Measurements from ENCODE around the gene ROR1. TPM values are rescaled to one million over a fixed set of nuclear protein-coding genes. Genes with fewer than 3 reads are reported as not detected.

ROR1 gene
- total and polyA plus RNA-seq, 2 donors (not counting 3 experiments of a cell fraction or from before 2014, with no cell fraction given) = 2.6 to 3.5 TPM

DNA sequence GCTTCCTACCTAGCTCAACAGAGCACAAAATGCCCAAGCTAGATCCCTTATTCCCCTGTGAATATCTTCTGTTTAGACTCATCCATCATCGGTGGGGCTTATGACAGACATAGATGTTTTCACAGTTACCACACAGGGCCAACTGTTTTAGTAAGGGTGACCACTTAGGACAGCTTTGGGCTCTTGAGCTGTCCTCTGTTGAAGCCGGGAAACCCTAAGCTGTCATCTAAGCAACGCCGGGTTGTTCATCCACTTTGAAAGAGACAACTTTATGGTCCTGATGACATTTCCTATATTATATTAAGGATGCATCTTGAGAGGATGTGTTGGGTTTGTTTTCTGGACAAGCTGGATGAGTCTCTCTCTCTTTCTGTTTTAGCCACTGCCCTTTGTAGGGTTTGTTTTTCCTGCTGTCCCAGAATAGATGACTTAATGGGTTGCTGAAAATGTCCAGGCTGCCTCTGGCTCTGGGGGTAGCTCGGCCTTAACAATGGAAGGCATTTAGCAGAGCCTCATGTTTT is 319.1 kb downstream of the ROR1 start:
- dilution Hi-C loops (cut with MboI; ENCODE audit: extremely low pct_ligation_motif_present, low sequenced_read_pairs) (no loop called here), intact Hi-C loops (cut with micrococcal nuclease) (no loop called here)
- no peak for FAIRE-seq

More for the DNA sequence above, 319.1 kb downstream of the ROR1 start:
- BruUV-seq (replicated peaks) = no TSS peak
- no peak overlapping the region for H3K27ac ChIP-seq (ENCODE audit: insufficient read depth, low read depth, low read length)
- no peaks in the 10 kb centered on the region for H3K36me3 ChIP-seq (ENCODE audit: control insufficient read depth in 2 of 2, extremely low read depth in 1 of 2, insufficient read depth in 2 of 2, low read length in 2 of 2)
- no peak overlapping the region for H3K4me3 ChIP-seq (replicated peaks in 1 of 3; ENCODE audit: insufficient read depth in 1 of 3, low read depth in 1 of 3, low read length in 3 of 3)
- CTCF ChIA-PET = interaction anchor here (1.5 kb wide), 1 partner anchor 401 kb away, joined by 4 read pairs; no protein-coding TSS in a partner anchor
- TF ChIP-seq EZH2 (IDR thresholded peaks at IDR 0.05; ENCODE audit: borderline replicate concordance, low read depth, low read length, severe bottlenecking) (no peak), POLR2AphosphoS5 (IDR thresholded peaks at IDR 0.05; ENCODE audit: insufficient read depth, low read depth, low read length) (no peak), GATA2 (IDR thresholded peaks at IDR 0.05; ENCODE audit: insufficient read depth, insufficient read length, low read depth, low read length) (no peak), MYC (IDR thresholded peaks at IDR 0.05; ENCODE audit: low read depth, low read length) (no peak), FOS (IDR thresholded peaks at IDR 0.05; ENCODE audit: borderline replicate concordance, insufficient read depth, low read length) (no peak), JUN (IDR thresholded peaks at IDR 0.05; ENCODE audit: borderline replicate concordance, insufficient read depth, insufficient read length, low read depth) (no peak), POLR2A (IDR thresholded peaks at IDR 0.05; ENCODE audit: low read depth, low read length) (no peak)
- TF ChIP-seq, protein P1, sequence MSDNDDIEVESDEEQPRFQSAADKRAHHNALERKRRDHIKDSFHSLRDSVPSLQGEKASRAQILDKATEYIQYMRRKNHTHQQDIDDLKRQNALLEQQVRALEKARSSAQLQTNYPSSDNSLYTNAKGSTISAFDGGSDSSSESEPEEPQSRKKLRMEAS (IDR thresholded peaks at IDR 0.05; ENCODE audit: insufficient read depth, insufficient read length) = no peak
- TF ChIP-seq, protein P2, sequence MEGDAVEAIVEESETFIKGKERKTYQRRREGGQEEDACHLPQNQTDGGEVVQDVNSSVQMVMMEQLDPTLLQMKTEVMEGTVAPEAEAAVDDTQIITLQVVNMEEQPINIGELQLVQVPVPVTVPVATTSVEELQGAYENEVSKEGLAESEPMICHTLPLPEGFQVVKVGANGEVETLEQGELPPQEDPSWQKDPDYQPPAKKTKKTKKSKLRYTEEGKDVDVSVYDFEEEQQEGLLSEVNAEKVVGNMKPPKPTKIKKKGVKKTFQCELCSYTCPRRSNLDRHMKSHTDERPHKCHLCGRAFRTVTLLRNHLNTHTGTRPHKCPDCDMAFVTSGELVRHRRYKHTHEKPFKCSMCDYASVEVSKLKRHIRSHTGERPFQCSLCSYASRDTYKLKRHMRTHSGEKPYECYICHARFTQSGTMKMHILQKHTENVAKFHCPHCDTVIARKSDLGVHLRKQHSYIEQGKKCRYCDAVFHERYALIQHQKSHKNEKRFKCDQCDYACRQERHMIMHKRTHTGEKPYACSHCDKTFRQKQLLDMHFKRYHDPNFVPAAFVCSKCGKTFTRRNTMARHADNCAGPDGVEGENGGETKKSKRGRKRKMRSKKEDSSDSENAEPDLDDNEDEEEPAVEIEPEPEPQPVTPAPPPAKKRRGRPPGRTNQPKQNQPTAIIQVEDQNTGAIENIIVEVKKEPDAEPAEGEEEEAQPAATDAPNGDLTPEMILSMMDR (IDR thresholded peaks at IDR 0.05; ENCODE audit: extremely low read depth in 1 of 2, insufficient read depth in 1 of 2, low read depth in 1 of 2, low read length in 2 of 2) = no peak
- no peaks in the 10 kb centered on the region for H3K79me2 ChIP-seq (ENCODE audit: control insufficient read depth, insufficient read depth, low read length)
- H3K27me3 ChIP-seq (ENCODE audit: control insufficient read depth in 2 of 2, insufficient read depth in 2 of 2, low read length in 2 of 2) = no peaks in the 10 kb centered on the region
- H3K9ac ChIP-seq (replicated peaks; ENCODE audit: extremely low read depth, insufficient read depth, low read length) = no peak overlapping the region
- POLR2A ChIA-PET = no interaction called here
- no peaks in the 10 kb centered on the region for H3K4me1 ChIP-seq (ENCODE audit: control insufficient read depth, extremely low read depth, insufficient read depth, low read length)
- H3K9me3 ChIP-seq (replicated peaks; ENCODE audit: control insufficient read depth, insufficient read depth, low read length) = no peaks in the 10 kb centered on the region
- no peak for DNase-seq (ENCODE audit: low read depth, low spot score)
- no peak overlapping the region for H2AFZ ChIP-seq (ENCODE audit: low read depth, low read length)
- H3K9me1 ChIP-seq (replicated peaks; ENCODE audit: control insufficient read depth, extremely low read depth, insufficient read depth, low read length) = no peaks in the 10 kb centered on the region
- no peaks in the 10 kb centered on the region for H4K20me1 ChIP-seq (replicated peaks; ENCODE audit: control insufficient read depth, extremely low read depth, insufficient read depth, low read length)
- H3K4me2 ChIP-seq (ENCODE audit: insufficient read depth, low read length) = no peak overlapping the region

Data from endothelial cell of umbilical vein (primary cell).